ENCODE data around the gene ASB16. TPM values are rescaled to one million over a fixed set of nuclear protein-coding genes. Genes with fewer than 3 reads are reported as not detected.

Gene ASB16
- total and polyA plus RNA-seq, 9 of the 15 experiments (the other 6 are each of a cell fraction or from before 2014, with no cell fraction given) = 0.03 to 0.07 TPM; not detected in 7

- peak; percentile 52 for TF ChIP-seq SP2 (IDR thresholded peaks at IDR 0.05; ENCODE audit: extremely low read depth, low read depth, low read length, poor library complexity, severe bottlenecking)
- TF ChIP-seq, protein P1, sequence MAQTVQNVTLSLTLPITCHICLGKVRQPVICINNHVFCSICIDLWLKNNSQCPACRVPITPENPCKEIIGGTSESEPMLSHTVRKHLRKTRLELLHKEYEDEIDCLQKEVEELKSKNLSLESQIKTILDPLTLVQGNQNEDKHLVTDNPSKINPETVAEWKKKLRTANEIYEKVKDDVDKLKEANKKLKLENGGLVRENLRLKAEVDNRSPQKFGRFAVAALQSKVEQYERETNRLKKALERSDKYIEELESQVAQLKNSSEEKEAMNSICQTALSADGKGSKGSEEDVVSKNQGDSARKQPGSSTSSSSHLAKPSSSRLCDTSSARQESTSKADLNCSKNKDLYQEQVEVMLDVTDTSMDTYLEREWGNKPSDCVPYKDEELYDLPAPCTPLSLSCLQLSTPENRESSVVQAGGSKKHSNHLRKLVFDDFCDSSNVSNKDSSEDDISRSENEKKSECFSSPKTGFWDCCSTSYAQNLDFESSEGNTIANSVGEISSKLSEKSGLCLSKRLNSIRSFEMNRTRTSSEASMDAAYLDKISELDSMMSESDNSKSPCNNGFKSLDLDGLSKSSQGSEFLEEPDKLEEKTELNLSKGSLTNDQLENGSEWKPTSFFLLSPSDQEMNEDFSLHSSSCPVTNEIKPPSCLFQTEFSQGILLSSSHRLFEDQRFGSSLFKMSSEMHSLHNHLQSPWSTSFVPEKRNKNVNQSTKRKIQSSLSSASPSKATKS (CRISPR knock-in tag; IDR thresholded peaks at IDR 0.05) = no peak
- TF ChIP-seq WHSC1 (IDR thresholded peaks at IDR 0.05; ENCODE audit: low read length) = no peak
- peak; percentile 24; the same call in 1 of the 2 replicates for TF ChIP-seq CTBP1 (IDR thresholded peaks at IDR 0.05; ENCODE audit: borderline replicate concordance)
- peak; percentile 83 for TF ChIP-seq HNRNPLL (IDR thresholded peaks at IDR 0.05; ENCODE audit: low read depth, low read length, poor library complexity, severe bottlenecking)
- peak; percentile 82 for TF ChIP-seq ATF1 (CRISPR knock-in tag; IDR thresholded peaks at IDR 0.05)
- peak; percentile 99 for TF ChIP-seq ATF1 (tag; IDR thresholded peaks at IDR 0.05)
- TF ChIP-seq, protein P2, sequence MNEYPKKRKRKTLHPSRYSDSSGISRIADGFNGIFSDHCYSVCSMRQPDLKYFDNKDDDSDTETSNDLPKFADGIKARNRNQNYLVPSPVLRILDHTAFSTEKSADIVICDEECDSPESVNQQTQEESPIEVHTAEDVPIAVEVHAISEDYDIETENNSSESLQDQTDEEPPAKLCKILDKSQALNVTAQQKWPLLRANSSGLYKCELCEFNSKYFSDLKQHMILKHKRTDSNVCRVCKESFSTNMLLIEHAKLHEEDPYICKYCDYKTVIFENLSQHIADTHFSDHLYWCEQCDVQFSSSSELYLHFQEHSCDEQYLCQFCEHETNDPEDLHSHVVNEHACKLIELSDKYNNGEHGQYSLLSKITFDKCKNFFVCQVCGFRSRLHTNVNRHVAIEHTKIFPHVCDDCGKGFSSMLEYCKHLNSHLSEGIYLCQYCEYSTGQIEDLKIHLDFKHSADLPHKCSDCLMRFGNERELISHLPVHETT (CRISPR knock-in tag; conservative IDR thresholded peaks at IDR 0.05 in 1 of 2, IDR thresholded peaks at IDR 0.05 in 1 of 2) = peak in 1 of 2 experiments; percentile 75; a peak in 1 of 4 replicates
- TF ChIP-seq FOSL1 (tag; conservative IDR thresholded peaks at IDR 0.05) = peak; percentile 56; the same call in 1 of the 2 replicates
- peak; percentile 60; the same call in 1 of the 2 replicates for TF ChIP-seq SOX6 (IDR thresholded peaks at IDR 0.05)
- TF ChIP-seq TAF7 (tag; IDR thresholded peaks at IDR 0.05) = no peak
- TF ChIP-seq, protein P3, sequence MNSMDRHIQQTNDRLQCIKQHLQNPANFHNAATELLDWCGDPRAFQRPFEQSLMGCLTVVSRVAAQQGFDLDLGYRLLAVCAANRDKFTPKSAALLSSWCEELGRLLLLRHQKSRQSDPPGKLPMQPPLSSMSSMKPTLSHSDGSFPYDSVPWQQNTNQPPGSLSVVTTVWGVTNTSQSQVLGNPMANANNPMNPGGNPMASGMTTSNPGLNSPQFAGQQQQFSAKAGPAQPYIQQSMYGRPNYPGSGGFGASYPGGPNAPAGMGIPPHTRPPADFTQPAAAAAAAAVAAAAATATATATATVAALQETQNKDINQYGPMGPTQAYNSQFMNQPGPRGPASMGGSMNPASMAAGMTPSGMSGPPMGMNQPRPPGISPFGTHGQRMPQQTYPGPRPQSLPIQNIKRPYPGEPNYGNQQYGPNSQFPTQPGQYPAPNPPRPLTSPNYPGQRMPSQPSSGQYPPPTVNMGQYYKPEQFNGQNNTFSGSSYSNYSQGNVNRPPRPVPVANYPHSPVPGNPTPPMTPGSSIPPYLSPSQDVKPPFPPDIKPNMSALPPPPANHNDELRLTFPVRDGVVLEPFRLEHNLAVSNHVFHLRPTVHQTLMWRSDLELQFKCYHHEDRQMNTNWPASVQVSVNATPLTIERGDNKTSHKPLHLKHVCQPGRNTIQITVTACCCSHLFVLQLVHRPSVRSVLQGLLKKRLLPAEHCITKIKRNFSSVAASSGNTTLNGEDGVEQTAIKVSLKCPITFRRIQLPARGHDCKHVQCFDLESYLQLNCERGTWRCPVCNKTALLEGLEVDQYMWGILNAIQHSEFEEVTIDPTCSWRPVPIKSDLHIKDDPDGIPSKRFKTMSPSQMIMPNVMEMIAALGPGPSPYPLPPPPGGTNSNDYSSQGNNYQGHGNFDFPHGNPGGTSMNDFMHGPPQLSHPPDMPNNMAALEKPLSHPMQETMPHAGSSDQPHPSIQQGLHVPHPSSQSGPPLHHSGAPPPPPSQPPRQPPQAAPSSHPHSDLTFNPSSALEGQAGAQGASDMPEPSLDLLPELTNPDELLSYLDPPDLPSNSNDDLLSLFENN (IDR thresholded peaks at IDR 0.05; ENCODE audit: low read depth in 2 of 2, low read length in 2 of 2) = peak in 1 of 2 experiments; percentile 30; a peak in 1 of 4 replicates
- TF ChIP-seq, protein P4, sequence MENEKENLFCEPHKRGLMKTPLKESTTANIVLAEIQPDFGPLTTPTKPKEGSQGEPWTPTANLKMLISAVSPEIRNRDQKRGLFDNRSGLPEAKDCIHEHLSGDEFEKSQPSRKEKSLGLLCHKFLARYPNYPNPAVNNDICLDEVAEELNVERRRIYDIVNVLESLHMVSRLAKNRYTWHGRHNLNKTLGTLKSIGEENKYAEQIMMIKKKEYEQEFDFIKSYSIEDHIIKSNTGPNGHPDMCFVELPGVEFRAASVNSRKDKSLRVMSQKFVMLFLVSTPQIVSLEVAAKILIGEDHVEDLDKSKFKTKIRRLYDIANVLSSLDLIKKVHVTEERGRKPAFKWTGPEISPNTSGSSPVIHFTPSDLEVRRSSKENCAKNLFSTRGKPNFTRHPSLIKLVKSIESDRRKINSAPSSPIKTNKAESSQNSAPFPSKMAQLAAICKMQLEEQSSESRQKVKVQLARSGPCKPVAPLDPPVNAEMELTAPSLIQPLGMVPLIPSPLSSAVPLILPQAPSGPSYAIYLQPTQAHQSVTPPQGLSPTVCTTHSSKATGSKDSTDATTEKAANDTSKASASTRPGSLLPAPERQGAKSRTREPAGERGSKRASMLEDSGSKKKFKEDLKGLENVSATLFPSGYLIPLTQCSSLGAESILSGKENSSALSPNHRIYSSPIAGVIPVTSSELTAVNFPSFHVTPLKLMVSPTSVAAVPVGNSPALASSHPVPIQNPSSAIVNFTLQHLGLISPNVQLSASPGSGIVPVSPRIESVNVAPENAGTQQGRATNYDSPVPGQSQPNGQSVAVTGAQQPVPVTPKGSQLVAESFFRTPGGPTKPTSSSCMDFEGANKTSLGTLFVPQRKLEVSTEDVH (IDR thresholded peaks at IDR 0.05; ENCODE audit: low read depth, partially characterized antibody) = peak; percentile 99
Measured at GRCh38 chr17:44186307-44187130, 16.0 kb downstream of the ASB16 start, which contains the start of gene TMUB2 (continued).
